ENCODE results near the gene KLF1.
"Not testable (repeated sequence)": the region's sequence is repeated elsewhere in the genome, so short reads cannot be mapped to it uniquely, and the experiment has no call there.

Gene KLF1

GRCh38 chr19:12893582-12893981, 6.6 kb upstream of the KLF1 start:
- in situ Hi-C loops (cut with MboI; ENCODE audit: low pct_unique_long_range_greater_than_20kb, low sequenced_read_pairs): no loop called here
- no peak for DNase-seq

- DNase-seq: no peak
- in situ Hi-C loops (cut with MboI; ENCODE audit: low pct_unique_long_range_greater_than_20kb, low sequenced_read_pairs): no loop called here
These were observed 4.6 kb upstream of the KLF1 start for GRCh38 chr19:12891553-12892021.

- in situ Hi-C loops (cut with MboI; ENCODE audit: low pct_unique_long_range_greater_than_20kb, low sequenced_read_pairs): no loop called here
These were observed 4.0 kb upstream of the KLF1 start, which contains the start of gene GCDH for GRCh38 chr19:12890787-12891552. GCDH (plus strand) TSS chr19:12891160; CDS start chr19:12891305, 145 bp downstream.

GRCh38 chr19:12890299-12890786, 3.3 kb upstream of the KLF1 start:
- DNase-seq; in situ Hi-C loops (cut with MboI; ENCODE audit: low pct_unique_long_range_greater_than_20kb, low sequenced_read_pairs): not testable (repeated sequence)

More at GRCh38 chr19:12890787-12891552, 4.0 kb upstream of the KLF1 start, which contains the start of gene GCDH:
- DNase-seq: peak; percentile 99

GRCh38 chr19:12888006-12888603, 1.1 kb upstream of the KLF1 start:
- in situ Hi-C loops (cut with MboI; ENCODE audit: low pct_unique_long_range_greater_than_20kb, low sequenced_read_pairs): no loop called here
- no peak for DNase-seq

GRCh38 chr19:12886651-12886968, 391 bp downstream of the KLF1 start:
- in situ Hi-C loops (cut with MboI; ENCODE audit: low pct_unique_long_range_greater_than_20kb, low sequenced_read_pairs): no loop called here
- DNase-seq: no peak

GRCh38 chr19:12885749-12886650, 1.0 kb downstream of the KLF1 start:
- in situ Hi-C loops (cut with MboI; ENCODE audit: low pct_unique_long_range_greater_than_20kb, low sequenced_read_pairs): no loop called here
- no peak for DNase-seq

- no peak for DNase-seq
- in situ Hi-C loops (cut with MboI; ENCODE audit: low pct_unique_long_range_greater_than_20kb, low sequenced_read_pairs): no loop called here
These were observed 1.9 kb downstream of the KLF1 start for GRCh38 chr19:12884926-12885748.

- DNase-seq: no peak
- in situ Hi-C loops (cut with MboI; ENCODE audit: low pct_unique_long_range_greater_than_20kb, low sequenced_read_pairs): no loop called here
These were observed 2.4 kb downstream of the KLF1 start for GRCh38 chr19:12884627-12884925.

GRCh38 chr19:12884202-12884601, 2.8 kb downstream of the KLF1 start:
- in situ Hi-C loops (cut with MboI; ENCODE audit: low pct_unique_long_range_greater_than_20kb, low sequenced_read_pairs): no loop called here
- DNase-seq: no peak

- DNase-seq: no peak
- in situ Hi-C loops (cut with MboI; ENCODE audit: low pct_unique_long_range_greater_than_20kb, low sequenced_read_pairs): no loop called here
These were observed 4.4 kb downstream of the KLF1 start for GRCh38 chr19:12882589-12882988.

GRCh38 chr19:12881172-12881808, 5.7 kb downstream of the KLF1 start, which contains the start of gene DNASE2:
DNASE2 (minus strand) TSS chr19:12881449; CDS start chr19:12881375, 74 bp downstream.
- DNase-seq: peak; percentile 97
- in situ Hi-C loops (cut with MboI; ENCODE audit: low pct_unique_long_range_greater_than_20kb, low sequenced_read_pairs): no loop called here

GRCh38 chr19:12880551-12881171, 6.3 kb downstream of the KLF1 start:
- in situ Hi-C loops (cut with MboI; ENCODE audit: low pct_unique_long_range_greater_than_20kb, low sequenced_read_pairs): no loop called here
- peak; percentile 52 for DNase-seq

- DNase-seq: no peak
- in situ Hi-C loops (cut with MboI; ENCODE audit: low pct_unique_long_range_greater_than_20kb, low sequenced_read_pairs): no loop called here
These were observed 11.9 kb downstream of the KLF1 start for GRCh38 chr19:12875086-12875485.

- in situ Hi-C loops (cut with MboI; ENCODE audit: low pct_unique_long_range_greater_than_20kb, low sequenced_read_pairs): no loop called here
- DNase-seq: no peak
These were observed 12.9 kb downstream of the KLF1 start for GRCh38 chr19:12873891-12874745.

- DNase-seq: peak; percentile 66
- in situ Hi-C loops (cut with MboI; ENCODE audit: low pct_unique_long_range_greater_than_20kb, low sequenced_read_pairs): no loop called here
These were observed 13.8 kb downstream of the KLF1 start for GRCh38 chr19:12872941-12873890.
